Activated CD8-positive, alpha-beta memory T cell treated with anti-CD3 and anti-CD28 coated beads for 4 hours (primary cell): ENCODE measurements around the gene SOCS6.
"Not testable (repeated sequence)": the region's sequence is repeated elsewhere in the genome, so short reads cannot be mapped to it uniquely, and the experiment has no call there.

Source experiments
- DNase-seq, 2 donors: peaks; one replicate each; pipeline ENCODE4 v3.0.0-alpha.2; 2020; ENCODE audit warnings: low read depth in 2 of 2

Gene SOCS6

DNA sequence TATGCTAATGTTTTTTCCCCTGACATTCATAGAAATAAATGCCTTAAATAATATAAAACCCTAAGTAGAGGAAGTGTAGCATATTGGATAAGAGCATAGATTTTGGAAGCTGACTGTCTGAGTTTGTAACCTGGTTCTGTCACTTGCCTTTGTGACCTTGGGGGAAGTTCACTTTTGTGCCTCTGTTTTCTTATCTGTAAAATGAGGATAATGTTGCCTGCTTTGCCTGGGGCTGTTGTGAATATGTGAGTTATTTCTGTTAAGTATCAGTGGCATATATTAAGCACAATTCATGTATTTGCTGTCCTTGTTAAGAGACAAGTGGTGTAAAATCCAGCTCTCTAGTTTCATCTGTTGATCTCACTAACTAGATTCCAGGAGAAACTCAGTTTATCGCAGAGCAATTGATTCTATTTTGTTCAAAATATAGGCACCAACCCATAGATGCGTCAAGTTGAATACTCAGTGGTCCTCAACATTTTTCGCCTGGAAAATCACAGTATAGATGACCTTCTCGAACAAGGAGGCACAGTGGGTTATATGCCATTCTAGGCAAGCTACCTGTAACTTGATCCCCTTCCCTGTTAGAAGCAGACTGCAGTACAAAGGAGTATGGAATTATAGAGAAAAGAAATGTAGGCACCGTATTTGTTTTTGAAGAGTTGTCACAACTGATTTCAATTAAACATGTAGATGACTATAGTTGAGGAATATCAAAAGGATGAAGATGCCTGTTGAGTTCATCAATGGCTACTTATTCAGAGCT, 67.0 kb downstream of the SOCS6 start:
- DNase-seq: no peak

DNA sequence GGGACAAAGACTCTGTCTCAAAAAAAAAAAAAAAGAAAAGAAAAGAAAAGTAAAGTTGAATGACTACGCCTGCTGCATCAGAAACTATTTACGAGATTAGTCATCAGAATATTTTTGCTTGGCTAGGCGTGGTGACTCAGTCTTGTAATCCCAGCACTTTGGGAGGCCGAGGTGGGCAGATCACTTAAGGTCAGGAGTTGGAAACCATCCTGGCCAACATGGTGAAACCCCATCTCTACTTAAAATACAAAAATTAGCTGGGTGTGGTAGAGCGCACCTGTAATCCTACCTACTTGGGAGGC, 69.2 kb downstream of the SOCS6 start:
- DNase-seq: not testable (repeated sequence)

GRCh38 chr18:70359071-70359470, 70.2 kb downstream of the SOCS6 start:
- no peak for DNase-seq

DNA sequence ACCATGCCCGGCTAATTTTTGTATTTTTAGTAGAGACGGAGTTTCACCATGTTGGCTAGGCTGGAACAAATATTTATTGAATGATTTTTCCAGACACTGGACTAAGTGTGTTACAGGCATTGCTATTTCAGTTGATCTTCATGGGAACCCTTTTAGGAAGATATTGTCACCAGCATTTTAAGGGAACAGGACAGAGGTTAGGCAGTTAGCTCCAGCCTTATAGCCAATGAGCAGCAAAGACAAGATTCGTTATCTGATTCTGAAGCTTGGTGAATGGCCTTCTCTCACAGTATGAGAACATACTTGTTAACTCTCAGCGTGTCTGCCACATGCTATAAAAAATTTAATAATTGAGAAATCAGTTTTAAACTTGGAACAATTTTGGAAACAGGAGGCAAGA, 73.4 kb downstream of the SOCS6 start:
- no peak for DNase-seq

DNA sequence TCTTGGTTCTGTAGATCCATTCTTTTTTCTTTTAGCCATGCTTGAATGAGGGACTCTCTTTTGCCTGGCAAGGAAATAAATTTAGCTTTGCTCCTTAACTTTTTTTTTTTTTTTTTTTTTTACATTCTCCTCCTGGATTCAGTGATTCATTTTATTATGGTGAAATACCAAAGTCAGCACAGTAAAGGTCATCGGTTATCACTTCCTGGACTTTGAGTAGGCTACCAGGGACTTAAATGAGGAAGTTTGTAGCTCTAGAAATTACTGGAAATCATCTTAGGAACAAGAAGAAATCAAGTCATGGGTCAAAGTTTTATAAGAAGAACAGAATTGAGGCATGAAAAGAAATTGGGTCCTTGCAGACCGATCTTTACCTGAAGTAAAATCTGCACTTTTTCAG, 75.0 kb downstream of the SOCS6 start:
- DNase-seq: no peak

DNA sequence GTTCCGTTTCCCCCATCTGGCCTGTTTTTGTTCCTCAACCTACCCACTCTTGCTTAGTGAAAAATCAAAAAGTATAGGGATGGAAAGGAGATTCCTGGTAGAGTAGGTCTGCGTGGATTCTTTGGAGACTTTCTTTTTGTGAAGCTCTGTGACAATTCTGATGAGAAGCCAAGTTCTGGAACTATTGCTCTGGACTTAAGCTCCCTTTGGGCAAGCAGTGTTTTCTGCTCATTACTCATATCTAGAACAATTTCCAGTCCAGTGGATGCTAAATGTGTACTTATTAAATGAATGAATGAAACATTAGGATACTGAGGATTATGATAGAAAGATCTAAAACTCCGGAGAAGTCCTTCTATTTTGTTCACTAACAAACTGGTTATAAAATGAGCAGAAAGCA, 76.5 kb downstream of the SOCS6 start:
- DNase-seq: no peak

GRCh38 chr18:70366174-70366573, 77.3 kb downstream of the SOCS6 start:
- no peak for DNase-seq

- DNase-seq: no peak
Observed at GRCh38 chr18:70366670-70367069, 77.8 kb downstream of the SOCS6 start.

DNA sequence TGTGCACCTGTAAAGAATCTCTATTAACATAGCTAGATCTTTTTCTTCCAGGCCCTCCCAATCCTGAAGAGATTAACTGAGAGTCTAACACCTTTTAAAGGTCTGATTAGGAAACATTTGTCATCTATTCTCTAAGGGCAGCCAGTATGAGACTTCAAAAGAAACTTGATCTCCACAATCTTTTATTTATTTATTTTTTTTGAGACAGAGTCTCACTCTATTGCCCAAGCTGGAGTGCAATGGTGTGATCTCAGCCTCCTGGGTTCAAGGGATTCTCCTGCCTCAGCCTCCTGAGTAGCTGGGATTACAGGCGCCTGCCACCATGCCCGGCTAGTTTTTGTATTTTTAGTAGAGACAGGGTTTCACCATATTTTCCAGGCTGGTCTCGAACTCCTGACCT, 78.5 kb downstream of the SOCS6 start:
- not testable (repeated sequence) for DNase-seq

- no peak for DNase-seq
Observed at GRCh38 chr18:70368903-70369302, 80.1 kb downstream of the SOCS6 start.

DNA sequence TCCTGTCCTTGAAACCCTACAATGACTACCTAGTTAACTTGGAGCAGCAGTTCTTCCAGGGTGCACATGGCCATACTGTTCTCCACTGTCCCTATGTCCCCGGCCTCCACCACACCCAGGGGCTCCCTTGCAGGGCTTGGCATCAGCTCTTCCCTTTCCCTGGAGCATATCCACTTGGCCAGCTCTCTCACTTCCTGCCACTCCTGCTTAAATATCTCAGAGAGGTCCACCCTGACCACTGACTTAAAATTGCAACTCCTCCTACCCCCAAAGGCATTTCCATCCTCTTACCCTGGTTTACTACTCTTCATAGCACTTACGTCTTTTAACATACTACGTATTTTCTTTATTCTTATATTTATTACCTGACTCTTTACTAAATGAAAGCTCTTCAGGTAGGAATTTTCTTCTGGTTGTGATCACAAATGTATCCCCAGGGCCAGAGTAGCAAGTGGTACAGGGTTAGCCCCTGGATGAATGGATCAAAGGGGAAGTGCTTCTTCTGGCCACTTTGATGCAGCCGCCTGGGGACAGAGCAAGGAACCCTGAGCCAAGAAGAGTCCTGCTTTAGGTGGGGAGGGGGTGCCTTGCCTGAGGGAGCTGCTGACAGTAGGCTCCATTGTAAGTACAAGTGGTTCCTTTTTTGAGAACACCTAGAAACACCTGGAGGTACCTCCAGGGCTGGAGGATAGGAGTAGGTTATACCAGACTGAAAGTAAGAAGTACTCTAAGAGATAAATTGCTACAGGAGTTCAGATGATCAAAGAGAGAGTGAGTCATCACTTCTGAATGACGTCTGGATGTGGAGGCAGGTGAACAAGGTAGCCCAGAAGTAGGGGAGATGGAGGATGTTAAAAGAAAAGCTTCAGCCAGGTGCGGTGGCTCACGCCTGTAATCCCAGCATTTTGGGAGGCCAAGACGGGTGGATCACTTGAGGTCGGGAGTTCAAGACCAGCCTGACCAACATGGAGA, 82.2 kb downstream of the SOCS6 start:
- no peak for DNase-seq

- no peak for DNase-seq
Observed at GRCh38 chr18:70371908-70372307, 83.1 kb downstream of the SOCS6 start.

DNA sequence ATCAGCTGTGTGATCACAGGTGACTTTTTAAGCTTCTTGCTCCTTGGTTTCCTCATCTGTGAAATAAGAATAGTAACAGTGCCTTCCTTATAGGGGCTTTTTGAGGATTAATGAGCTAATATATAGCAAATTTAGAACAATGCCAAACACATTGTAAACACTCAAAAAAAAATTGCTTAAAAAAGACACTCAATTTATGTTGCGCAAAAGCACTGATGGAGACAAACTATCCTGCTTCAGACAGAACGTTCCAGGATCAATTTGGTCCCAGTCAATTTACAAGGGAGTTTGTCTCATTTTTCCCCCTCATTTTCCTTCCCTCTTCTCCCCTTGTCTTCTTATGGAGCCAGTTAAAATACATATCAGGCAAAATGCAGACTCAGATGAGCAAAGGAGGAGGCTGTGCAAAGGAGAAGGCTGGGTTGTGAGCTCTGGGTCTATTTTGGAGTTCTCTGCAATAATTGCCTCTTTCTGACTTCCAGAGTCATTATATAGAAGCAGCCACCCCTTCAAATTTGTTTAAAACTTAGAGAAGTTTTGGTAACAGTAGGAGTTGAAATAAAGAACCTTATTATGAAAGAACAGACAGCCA, 83.7 kb downstream of the SOCS6 start:
- DNase-seq: no peak

GRCh38 chr18:70373042-70373519, 84.2 kb downstream of the SOCS6 start:
- no peak for DNase-seq

DNA sequence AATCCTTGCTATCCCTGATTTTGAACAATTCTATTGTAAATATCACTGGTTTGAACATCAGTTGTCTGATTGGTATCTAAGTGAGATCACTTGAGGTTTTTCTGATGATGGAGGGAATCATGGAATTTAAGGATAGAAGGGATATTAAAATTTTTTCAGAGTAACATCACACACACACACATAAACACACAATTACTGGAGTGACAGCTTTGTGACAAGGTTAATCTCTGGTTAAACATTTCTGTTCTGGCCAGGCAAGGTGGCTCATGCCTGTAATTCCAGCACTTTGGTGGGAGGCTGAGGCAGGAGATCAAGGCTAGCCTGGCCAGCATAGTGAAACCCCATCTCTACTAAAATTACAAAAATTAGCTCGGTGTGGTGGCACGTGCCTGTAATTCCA, 85.3 kb downstream of the SOCS6 start:
- DNase-seq: no peak

DNA sequence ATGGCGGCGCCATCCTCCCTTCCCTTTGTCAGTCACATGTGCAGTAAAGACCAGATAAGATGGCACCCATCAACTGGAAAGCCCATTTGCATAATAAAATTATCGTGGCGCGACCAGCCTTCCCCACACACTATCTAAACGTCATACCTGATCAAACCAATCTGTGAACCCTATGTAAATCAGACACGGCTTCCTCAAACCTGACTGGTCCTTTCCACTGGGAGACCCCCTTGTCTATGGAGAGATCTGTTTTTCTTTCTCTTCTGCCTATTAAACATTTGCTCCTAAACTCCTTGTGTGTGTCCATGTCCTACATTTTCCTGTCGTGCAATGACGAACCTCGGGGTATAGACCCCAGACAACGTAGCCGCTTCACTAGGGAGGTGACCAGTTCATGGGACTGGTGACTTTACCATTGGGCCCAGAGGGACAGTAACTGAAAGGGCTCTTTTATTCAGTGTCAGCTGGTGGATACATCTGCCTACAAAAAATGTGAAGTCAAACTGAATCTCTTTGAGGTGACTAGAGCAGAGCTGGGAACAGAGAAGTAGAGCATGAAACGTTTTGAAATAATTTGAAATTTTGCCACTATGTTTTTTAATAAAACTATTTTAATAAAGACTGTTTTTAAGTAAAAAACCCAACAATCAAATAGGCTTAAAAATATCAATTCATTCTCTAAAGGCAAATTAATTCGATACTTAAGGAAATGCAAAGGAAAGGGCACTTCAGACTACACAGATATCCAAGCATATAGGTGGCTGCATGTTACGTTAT, 87.5 kb downstream of the SOCS6 start:
- no peak for DNase-seq

- DNase-seq: no peak
Observed at GRCh38 chr18:70376914-70377258, 88.0 kb downstream of the SOCS6 start.

GRCh38 chr18:70377317-70377799, 88.5 kb downstream of the SOCS6 start:
- no peak for DNase-seq

DNA sequence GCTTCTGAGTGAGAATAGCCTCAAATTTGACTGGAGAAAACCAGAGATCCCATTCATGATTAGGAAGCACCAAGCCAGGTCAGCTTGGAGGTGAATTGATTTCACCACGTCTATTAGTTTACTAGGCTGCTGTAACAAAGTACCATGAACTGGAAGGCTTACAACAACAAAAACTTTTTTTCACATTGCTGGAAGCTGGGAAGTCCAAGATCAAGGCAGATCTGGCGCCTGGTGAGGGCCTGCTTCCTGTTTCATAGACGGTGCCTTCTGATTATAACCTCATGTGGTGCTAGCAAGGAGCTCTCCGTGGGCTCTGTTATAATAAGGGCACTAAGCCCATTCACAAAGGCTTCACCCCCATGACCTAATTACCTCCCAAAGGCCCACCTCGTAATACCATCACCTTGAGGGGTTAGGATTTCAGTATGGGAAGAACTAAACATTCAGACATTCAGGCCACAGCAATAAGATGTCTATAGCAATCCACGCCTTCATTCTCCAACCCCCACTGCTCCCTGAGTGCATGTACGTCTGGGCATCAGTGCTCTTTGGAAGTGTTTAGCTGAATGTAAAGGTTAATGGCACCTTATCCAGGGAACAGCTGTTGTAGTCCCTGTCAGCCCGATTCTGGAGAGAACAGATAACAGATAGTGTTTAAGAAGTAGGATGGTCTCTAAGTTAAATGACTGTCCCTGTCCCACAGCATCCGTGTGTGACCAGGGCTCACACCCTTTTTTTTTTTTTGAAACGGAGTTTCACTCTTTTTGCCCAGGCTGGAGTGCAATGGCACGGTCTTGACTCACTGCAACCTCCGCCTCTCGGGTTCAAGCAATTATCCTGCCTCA, 89.2 kb downstream of the SOCS6 start:
- DNase-seq: no peak
